HG02981 (cell line): ENCODE measurements around the gene RNPEP.
"Not testable (repeated sequence)": the region's sequence is repeated elsewhere in the genome, so short reads cannot be mapped to it uniquely, and the experiment has no call there.

Experiments used
- ATAC-seq: cut with Tn5 transposase; IDR thresholded peaks from one replicate; pipeline ENCODE4 v1.9.1; 2021; ENCODE audit warnings: mild to moderate bottlenecking, moderate library complexity; ENCODE audit not compliant: unreplicated experiment

RNPEP gene

DNA sequence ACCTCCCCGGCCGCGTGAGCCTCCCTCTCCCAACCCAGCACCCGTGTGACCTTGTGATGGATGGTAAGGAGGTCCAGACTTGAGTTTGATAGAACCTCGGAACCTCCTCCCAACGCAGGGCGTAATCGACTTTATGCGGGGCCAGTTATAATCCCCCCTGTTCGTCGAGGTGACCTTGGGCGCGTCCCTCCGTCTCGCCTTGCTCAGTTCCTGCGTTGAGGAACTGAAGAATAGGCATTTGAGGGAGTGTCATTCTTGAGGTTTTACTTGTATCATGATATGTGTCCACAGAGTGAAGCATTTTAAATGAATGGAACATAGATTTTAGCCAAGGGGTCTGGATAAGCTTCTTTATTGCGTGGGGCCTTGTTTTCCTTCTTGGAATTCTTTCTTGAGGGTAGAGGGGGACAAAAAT is 26.7 kb upstream of the RNPEP start:
- ATAC-seq = peak; percentile 37

DNA sequence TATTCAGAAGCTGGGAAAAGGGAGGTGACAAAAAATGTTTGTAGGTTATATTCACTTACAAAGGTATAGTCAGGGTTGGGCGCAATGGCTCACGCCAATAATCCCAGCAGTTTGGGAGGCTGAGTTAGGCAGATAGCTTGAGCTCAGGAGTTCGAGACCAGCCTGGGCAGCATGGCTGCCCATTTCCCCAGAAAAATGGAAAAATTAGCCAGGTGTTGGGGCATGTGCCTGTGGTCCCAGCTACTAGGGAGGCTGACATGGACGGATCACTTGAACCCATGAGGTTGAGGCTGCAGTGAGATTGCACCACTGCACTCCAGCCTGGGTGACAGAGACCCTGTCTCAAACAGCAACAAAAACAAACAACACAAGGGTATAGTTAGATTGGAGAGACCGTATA is 24.1 kb upstream of the RNPEP start:
- no peak for ATAC-seq

- ATAC-seq = not testable (repeated sequence)
Measured at GRCh38 chr1:201962382-201962781, 20.1 kb upstream of the RNPEP start.

DNA sequence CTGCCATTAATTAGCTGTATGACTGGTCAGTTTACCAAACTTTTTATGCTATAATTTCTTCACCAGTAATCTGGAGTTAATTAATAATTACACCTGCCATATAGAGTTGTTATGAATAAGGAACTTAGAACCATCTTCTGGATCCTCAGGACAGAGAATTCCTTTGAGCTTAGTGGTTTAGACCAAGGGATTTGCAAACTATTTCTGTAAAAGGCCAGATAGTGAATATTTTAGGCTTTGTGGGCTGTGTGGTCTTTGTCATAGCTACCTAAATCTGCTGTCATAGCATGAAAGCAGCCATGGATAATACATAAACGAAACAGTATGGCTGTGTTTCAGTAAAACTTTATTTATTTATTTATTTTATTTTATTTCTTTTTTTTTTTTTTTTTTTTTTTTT is 18.2 kb upstream of the RNPEP start:
- no peak for ATAC-seq

GRCh38 chr1:201966171-201966570 is 16.3 kb upstream of the RNPEP start:
- no peak for ATAC-seq

DNA sequence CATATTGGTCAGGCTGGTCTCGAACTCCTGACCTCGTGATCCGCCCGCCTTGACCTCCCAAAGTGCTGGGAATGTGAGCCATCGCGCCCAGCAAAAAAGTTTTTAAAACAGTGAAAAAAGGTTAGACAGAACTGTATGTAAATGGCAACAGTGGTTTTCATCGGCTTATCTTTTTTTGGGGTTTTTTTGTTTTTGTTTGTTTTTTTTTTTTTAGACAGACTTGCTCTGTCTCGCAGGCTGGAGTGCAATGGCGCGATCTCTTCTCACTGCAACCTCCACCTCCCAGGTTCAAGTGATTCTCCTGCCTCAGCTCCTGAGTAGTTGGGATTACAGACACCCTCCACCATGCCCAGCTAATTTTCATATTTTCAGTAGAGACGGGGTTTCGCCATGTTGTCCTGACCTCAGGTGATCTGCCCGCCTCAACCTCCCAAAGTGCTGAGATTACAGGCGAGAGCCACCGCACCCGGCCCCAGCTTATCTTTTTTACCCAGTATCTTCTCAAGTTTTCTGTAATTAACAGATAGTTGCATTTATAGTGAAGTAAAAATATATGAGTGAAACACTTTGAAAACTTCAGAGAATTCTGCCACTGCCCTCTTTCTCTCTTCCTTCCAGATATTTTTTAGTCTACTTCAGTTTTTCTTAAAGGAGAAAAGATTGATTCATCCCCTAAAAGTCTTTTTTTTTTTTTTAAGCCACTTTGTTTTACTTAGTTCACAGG is 14.1 kb upstream of the RNPEP start:
- no peak for ATAC-seq

GRCh38 chr1:201970334-201971159 is 11.9 kb upstream of the RNPEP start:
- ATAC-seq = no peak

DNA sequence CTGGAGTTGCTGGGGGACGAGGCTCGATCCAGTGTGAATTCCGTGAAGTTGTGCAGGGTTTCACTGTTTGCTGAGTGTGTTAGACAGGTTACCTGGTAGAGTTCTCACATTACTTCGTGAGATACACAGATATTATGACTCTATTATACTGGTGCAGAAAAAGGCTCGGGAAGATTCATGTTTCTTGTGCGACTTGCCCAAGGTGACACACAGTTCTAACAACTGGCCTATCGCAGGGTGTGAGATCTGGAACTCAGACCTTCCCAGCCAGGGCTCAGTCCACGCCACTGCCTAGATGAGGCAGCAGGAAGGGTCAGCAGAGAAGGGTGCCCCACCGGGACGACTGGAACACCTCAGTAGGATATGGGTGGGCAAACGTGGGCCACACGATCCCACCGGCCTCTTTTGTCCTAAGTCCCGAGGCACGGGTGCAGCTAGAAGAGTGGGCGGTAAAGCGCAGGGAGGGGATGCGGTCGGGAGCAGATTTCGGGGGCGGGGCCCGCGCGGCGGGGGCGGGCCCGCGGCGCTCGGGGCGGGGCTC is 296 bp upstream of the RNPEP start:
- ATAC-seq = peak; percentile 22

DNA sequence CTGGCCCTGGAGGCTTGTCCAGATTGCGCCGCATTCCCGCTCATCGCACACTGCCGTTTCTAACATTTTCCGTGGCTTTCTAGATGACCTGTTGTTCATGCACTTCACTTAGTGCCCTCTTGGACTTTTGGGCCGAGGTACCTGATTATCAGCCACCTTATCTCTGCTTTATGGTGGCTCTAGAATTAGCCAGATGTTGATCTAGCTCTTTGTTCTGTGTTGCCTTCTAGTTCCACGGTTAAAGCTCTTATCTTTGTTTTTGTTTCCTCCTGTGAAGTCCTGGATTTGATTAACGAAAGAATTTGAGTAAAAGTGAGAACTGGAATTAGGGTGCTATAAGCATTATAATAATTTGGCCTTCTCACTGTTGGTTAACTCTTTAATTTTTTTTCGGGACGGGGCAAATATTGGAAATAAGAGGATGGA is 945 bp downstream of the RNPEP start:
- ATAC-seq = no peak

DNA sequence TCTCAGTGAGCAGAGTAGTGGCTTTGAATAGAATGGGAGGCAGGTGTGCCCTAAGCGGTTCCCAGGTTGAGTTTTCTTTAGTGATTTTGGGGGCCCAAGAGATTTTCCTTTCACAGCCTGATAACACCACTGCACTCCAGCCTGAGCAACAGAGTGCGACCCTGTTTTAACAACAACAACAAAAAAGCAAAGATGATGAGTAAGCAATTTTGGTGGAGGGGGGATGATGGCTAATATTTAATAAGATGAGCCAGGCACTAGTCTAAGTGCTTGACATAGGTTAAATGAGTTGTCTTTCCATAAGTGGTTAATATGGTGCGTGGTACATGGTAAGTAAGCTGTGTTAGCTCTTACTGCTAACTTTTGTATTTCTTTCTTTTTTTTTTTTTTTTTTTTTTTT is 2.0 kb downstream of the RNPEP start:
- no peak for ATAC-seq

DNA sequence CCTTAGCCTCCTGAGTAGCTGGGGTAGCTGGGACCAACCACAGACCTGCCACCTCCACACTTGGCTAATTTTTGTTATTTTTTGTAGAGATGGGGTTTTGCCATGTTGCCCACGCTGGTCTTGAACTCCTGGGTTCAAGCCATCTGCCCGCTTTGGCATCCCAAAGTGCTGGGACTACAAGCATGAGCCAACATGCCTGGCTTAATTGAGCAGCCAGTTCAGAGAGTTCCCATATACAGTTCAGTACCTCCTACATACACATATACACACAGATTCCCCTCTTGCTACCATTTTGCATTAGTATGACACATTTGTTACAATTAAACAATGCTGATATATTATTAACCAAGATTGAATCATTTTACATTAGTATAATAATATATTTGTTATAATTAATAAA is 2.9 kb downstream of the RNPEP start:
- no peak for ATAC-seq

DNA sequence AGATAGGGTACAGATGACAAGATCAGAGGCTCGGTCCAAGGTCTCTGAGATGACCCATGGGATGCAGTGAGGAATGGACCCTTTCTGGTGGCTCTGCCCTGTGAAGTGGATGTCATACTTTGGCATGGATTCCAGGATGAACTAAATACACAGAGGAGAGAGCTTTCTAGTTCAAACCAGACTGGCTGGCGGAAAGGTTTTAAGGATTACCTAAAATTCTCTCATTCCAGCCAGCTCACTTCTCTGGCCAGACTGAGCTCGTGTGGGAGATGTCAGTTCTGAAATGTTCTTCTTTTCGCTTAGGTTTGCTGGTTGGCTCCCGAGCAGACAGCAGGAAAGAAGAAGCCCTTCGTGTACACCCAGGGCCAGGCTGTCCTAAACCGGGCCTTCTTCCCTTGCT is 6.2 kb downstream of the RNPEP start:
- no peak for ATAC-seq

- no peak for ATAC-seq
Measured at GRCh38 chr1:201989354-201990128, 7.1 kb downstream of the RNPEP start.

GRCh38 chr1:201990427-201990826 is 8.0 kb downstream of the RNPEP start:
- no peak for ATAC-seq

- ATAC-seq = no peak
Measured at GRCh38 chr1:201999625-202000238, 17.3 kb downstream of the RNPEP start.

DNA sequence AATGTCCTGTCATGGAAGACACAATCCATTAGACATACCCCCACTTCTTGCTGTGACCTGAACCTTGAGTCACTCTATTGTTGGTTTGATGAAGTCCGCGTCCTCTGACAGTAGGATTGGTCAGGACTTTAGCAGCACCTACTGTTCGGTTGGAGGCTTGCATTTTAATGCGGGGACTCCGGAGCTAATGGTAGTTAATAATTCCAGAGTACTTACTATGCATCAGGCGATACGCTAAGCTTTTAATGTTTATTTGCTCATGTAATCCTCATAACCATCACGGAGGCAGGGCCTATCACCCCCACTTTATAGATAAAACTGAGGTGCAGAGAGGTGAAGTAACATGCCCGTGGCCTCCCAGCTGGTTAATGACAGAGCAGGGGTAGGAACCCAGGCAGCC is 20.1 kb downstream of the RNPEP start:
- no peak for ATAC-seq

DNA sequence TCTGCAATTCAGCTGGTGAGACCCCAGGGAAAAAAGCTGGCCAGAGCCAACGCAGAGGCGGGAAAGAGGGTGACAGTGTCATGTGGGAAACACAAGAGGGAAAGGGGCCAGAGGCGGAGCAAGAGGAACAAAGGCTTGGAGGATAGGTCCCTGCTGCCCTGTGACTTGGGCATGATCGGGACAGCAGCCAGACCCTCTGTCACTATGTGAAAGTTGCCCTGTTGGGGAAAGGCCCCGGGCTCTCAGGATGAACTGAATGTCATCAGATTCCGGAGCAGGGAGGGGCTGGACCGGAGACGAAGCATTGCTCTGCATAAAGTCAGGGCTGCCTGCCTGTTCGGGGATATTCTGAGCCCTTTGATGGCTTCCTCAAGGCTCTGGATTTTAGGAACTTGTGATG is 22.3 kb downstream of the RNPEP start:
- no peak for ATAC-seq

DNA sequence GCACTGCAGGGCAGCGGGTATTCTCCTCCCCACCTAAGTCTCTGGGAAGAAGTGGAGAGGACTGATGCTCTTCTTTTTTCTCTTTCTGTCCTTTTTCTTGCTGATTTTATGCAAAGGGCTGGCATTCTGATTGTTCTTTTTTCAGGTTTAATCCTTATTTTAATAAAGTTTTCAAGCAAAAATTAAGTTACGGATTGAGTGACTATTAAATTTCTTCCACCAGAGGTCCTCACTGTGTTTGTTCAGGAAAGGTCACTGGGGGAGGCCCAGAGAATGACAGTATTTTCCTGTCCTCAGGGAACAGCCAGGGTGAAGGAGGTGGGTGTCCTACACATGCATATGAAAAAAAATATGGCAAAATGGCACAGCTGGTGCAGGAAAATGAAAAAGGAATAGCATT is 23.5 kb downstream of the RNPEP start:
- no peak for ATAC-seq

GRCh38 chr1:202007304-202007703 is 24.9 kb downstream of the RNPEP start:
- no peak for ATAC-seq

DNA sequence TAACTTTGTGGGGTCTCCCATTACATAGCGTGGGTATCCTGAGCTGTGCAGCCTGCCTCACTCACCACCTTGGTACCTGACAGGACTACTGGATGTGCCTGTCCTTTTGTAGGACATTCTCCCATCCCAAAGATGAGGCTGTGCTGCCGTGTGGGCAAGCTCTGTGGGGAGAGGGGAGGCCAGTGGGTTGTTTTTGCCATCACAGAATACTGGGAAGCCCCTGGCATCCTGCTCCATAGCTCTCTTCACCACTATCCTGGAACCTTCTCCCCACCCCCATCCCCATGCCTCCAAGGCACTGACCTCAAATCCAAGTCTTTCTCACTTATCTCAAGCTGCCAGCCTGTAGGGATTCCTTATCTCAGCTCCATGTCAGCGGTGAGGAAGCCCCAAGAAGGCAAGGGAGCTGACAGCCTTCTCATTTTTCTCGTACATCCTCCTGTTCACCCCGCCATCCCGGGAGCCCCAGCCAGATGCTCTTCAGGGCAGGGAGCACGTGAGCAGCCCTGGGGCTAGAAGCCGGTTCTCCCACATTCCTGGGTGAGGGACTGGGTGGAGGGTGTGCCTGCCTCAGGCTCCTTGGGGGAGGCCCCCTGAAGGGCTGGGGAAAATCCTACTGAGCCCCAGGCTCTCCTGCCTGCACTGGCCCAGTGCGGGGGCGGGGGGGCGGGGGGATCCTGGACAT is 25.5 kb downstream of the RNPEP start:
- no peak for ATAC-seq
